Epithelial cell of proximal tubule (primary cell): Measurements from ENCODE around the gene OLFM4. TPM values are rescaled to one million over a fixed set of nuclear protein-coding genes. Genes with fewer than 3 reads are reported as not detected.

Experiments used
- DNase-seq: peaks from one replicate; pipeline ENCODE4 v3.0.0-alpha.2; 2011; ENCODE audit warnings: low read depth
- H3K4me3 ChIP-seq: 2 replicates; pipeline ENCODE4 v1.5.1; 2011; ENCODE audit warnings: low read depth, mild to moderate bottlenecking, low read length
- total RNA-seq: library from RNA; depleted of rRNA; stranded (reverse); fragments of >200 nt; gene quantifications from 2 replicates; pipeline ENCODE4 v1.2.3, GENCODE V29; 2015
- TF ChIP-seq, protein P1 (sequence below): conservative IDR thresholded peaks from 2 replicates; pipeline ENCODE4 v1.5.1; 2012; ENCODE audit warnings: low read depth, mild to moderate bottlenecking, low read length

The OLFM4 gene
- total RNA-seq, 1 donor from 2014 or later = not detected

DNA sequence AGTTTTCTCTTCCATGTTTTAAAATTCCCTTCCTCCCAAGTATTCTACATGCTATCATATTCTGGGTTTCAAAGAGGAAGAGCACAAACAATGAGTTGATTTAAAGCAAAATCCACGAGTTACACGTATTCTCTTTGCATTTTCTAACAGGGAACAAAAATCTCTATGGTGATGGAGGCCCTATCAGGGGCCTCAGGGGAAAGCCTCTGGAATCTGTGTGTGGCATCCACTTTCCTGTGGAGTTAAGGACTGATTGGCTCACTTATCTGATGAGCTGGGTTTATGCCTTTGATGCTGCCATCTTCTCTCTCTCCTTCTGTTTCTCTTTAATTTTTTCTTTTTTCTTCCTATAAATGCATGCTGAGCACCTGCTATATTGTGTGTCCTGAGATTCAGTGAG is 14.8 kb downstream of the OLFM4 start:
- no peak overlapping the region for H3K4me3 ChIP-seq
- no peak for DNase-seq
- TF ChIP-seq, protein P1, sequence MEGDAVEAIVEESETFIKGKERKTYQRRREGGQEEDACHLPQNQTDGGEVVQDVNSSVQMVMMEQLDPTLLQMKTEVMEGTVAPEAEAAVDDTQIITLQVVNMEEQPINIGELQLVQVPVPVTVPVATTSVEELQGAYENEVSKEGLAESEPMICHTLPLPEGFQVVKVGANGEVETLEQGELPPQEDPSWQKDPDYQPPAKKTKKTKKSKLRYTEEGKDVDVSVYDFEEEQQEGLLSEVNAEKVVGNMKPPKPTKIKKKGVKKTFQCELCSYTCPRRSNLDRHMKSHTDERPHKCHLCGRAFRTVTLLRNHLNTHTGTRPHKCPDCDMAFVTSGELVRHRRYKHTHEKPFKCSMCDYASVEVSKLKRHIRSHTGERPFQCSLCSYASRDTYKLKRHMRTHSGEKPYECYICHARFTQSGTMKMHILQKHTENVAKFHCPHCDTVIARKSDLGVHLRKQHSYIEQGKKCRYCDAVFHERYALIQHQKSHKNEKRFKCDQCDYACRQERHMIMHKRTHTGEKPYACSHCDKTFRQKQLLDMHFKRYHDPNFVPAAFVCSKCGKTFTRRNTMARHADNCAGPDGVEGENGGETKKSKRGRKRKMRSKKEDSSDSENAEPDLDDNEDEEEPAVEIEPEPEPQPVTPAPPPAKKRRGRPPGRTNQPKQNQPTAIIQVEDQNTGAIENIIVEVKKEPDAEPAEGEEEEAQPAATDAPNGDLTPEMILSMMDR = no peak

DNA sequence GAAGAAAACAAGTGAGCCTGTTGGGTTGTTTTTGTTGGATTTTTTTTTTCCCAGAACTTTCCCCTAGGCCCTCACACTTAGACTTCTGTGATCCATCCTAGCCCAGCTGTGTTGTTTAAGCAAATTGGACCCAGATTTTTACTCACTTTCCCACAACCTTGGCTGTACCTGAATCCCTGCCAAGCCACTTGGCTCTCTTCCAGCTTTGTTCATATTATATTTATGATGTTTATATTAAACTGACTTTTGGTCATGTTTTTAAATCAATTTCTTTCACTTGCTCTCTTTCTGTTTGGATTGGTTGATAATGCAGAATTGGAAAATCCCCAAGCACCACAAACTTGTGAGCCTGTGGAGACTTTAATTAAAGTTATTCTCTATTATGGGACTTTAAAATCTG is 16.6 kb downstream of the OLFM4 start:
- H3K4me3 ChIP-seq = no peak overlapping the region
- no peak for DNase-seq
- TF ChIP-seq, protein P1 = no peak

DNA sequence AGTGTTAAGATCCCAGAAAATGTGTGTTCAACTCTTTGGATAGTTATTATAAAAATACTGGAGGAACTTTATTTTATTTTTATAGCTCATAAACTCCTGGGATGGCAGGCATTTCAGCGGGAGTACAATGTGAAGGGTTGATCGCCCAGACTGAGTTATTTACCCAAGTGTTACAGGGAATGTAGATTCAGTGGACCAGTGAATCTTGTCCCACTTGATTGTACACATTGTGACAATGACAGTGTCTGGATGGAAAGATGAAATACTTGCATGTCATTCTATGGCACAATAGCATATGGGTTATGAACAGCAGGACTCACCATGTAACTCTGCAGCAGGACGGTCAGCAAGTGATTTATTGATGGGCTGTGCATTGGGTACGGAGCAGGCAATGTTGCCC is 20.3 kb downstream of the OLFM4 start:
- no peak for DNase-seq
- TF ChIP-seq, protein P1 = no peak
- H3K4me3 ChIP-seq = no peak overlapping the region

DNA sequence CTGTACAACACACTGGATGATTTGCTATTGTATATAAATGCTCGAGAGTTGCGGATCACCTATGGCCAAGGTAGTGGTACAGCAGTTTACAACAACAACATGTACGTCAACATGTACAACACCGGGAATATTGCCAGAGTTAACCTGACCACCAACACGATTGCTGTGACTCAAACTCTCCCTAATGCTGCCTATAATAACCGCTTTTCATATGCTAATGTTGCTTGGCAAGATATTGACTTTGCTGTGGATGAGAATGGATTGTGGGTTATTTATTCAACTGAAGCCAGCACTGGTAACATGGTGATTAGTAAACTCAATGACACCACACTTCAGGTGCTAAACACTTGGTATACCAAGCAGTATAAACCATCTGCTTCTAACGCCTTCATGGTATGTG is 21.5 kb downstream of the OLFM4 start:
- no peak overlapping the region for H3K4me3 ChIP-seq
- DNase-seq = no peak
- TF ChIP-seq, protein P1 = no peak

DNA sequence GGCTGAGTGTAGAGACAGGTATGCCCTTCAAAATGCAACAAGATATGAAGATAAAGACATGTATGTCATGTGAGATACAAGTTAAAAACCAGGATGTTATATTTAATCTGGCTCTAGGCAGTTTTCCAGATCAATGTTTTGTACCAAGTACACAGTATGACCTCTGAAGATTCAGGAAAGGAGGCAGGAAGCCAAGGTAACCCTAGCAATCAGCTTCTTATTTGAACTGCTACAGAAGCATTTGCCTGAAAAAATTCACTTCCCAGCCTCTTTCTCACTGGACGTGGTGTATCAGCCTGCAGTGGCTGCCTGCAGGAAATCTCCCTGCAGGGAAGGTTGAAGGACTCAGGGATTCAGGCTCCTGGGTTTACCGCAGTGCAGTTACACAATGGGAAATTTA is 24.1 kb downstream of the OLFM4 start:
- TF ChIP-seq, protein P1 = no peak
- DNase-seq = no peak
- no peak overlapping the region for H3K4me3 ChIP-seq

DNA sequence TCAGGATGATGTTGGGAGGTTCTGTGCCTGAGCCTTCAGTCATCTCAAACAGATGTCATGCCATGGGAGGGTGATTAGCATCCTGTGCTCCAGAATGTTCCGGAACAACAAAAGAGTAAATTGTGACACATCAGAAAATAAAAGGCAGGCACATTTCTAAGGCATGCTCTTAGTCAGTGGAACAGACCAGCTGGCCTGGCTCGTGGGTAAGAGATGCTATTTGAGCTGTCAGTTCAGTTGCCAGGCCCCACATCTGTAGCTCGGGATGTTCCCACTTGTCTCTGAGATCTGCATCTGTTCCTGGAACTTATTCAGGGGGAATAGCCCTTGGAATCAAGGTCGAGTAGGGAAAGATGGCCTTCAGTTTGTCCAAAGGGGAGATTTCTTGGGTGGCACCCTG is 26.0 kb downstream of the OLFM4 start:
- H3K4me3 ChIP-seq = no peak overlapping the region
- TF ChIP-seq, protein P1 = no peak
- no peak for DNase-seq

DNA sequence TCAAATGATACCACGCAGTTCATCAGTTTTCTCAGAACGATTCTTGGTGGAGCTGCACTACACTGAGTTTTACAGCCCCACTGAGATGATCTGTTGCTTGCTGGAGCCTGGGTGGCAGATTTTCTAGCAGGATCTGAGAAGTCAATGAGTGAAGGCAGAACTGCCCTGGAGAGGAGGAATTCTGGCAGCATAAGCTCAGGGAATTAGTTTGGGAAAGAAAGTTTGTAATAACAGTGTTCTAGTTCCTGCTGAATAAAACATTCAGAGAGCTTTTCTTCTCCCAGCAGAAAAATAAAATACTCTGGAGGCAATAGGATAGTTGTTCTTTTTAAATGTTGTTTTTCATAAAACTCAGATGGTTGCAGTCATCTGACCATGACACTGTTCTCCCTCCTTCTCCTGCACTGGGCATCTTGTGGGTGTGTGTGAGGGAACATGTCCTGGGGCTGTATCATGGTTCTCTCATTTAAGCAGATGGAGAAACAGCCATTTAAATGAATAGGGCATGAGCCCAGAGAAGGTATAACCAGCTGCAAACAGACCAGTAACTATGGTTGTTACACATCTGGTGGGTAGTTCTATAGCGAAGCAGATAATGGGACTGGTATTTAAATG is 29.6 kb downstream of the OLFM4 start:
- TF ChIP-seq, protein P1 = no peak
- DNase-seq = no peak

More for the DNA sequence above, 29.6 kb downstream of the OLFM4 start:
- no peak overlapping the region for H3K4me3 ChIP-seq
